Neural progenitor cell (in vitro differentiated cells): ENCODE results near the gene DLG2.

Experiments used
- EZH2 ChIP-seq: fragments of 200-600 bp; sonication (generic); IDR thresholded peaks from 2 replicates; pipeline ENCODE4 v1.6.1; 2017; ENCODE audit warnings: antibody characterized with exemption, mild to moderate bottlenecking, moderate library complexity
- EZH2phosphoT487 ChIP-seq: fragments of 200-600 bp; sonication (generic); IDR thresholded peaks from 2 replicates; pipeline ENCODE4 v1.6.1; 2017; ENCODE audit warnings: antibody characterized with exemption
- TF ChIP-seq, protein P1 (sequence below): fragments of 200-600 bp; sonication (generic); IDR thresholded peaks from 2 replicates; pipeline ENCODE4 v1.5.1; 2017; ENCODE audit warnings: antibody characterized with exemption, mild to moderate bottlenecking

- TF ChIP-seq, protein P1, sequence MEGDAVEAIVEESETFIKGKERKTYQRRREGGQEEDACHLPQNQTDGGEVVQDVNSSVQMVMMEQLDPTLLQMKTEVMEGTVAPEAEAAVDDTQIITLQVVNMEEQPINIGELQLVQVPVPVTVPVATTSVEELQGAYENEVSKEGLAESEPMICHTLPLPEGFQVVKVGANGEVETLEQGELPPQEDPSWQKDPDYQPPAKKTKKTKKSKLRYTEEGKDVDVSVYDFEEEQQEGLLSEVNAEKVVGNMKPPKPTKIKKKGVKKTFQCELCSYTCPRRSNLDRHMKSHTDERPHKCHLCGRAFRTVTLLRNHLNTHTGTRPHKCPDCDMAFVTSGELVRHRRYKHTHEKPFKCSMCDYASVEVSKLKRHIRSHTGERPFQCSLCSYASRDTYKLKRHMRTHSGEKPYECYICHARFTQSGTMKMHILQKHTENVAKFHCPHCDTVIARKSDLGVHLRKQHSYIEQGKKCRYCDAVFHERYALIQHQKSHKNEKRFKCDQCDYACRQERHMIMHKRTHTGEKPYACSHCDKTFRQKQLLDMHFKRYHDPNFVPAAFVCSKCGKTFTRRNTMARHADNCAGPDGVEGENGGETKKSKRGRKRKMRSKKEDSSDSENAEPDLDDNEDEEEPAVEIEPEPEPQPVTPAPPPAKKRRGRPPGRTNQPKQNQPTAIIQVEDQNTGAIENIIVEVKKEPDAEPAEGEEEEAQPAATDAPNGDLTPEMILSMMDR: no peak
- TF ChIP-seq EZH2: no peak
- no peak for TF ChIP-seq EZH2phosphoT487
These were observed 769.4 kb downstream of the DLG2 start for GRCh38 chr11:84857746-84858145.
